HCT116 (cell line): ENCODE results near the gene PAN3.

ENCODE experiments used
- EZH2 ChIP-seq: fragments of 200-600 bp; sonication (generic); IDR thresholded peaks from 2 replicates; pipeline ENCODE4 v1.6.1; 2017; ENCODE audit warnings: antibody characterized with exemption, mixed run types
- EZH2phosphoT487 ChIP-seq: fragments of 200-600 bp; IDR thresholded peaks from 2 replicates; pipeline ENCODE4 v1.6.1; 2018; ENCODE audit warnings: antibody characterized with exemption, borderline replicate concordance
- MAX ChIP-seq: IDR thresholded peaks from 2 replicates; pipeline ENCODE4 v1.6.1; 2012
- POLR2A ChIP-seq: IDR thresholded peaks from 2 replicates; pipeline ENCODE4 v1.7.0; 2011; ENCODE audit warnings: borderline replicate concordance; ENCODE audit not compliant: insufficient read depth, insufficient read length; ENCODE audit errors: extremely low read depth

DNA sequence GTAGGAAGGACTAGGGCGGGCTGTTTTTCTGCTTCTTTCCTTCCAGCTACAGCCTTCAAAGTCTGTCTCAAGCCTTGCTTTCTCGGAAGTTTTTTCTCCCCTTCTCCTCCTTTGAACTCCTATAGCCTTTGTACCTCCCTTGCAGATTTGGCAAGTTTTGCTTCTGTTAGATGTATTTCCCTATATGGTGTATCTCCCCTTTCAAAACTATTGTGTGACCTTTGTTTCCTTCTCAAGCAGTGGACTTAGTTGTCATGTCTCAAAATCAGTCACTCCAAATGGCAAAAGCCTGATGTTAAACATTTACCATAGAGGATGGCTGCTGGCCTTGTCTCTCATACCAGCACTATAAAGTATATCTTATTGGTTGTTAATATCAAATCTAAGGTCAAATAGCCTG is 203.9 kb downstream of the PAN3 start:
- TF ChIP-seq EZH2 (no peak), EZH2phosphoT487 (no peak), POLR2A (no peak), MAX (no peak)
